Neutrophil (primary cell): ENCODE measurements around the gene LMNA.
A peak's percentile ranks its signal among the peaks of the same experiment; 100 is the strongest.

Source experiments
- H3K27ac ChIP-seq: fragments of 200-600 bp; sonication (generic); 2 replicates; pipeline ENCODE4 v1.5.1; 2016; ENCODE audit warnings: mild to moderate bottlenecking, moderate library complexity
- H3K27me3 ChIP-seq: fragments of 200-600 bp; sonication (generic); 2 replicates; pipeline ENCODE4 v1.6.0; 2016; ENCODE audit warnings: mild to moderate bottlenecking
- H3K36me3 ChIP-seq: fragments of 200-600 bp; sonication (generic); 2 replicates; pipeline ENCODE4 v1.5.1; 2017
- H3K4me1 ChIP-seq, 2 experiments: fragments of 200-600 bp in 1 of 2; sonication (generic) in 1 of 2; 1 replicate in 1 of 2; 2 replicates in 1 of 2; pipeline versions ENCODE4 v1.5.1 to v1.6.1; 2013 to 2016; ENCODE audit warnings: low read depth in 1 of 2, low read length in 1 of 2, mild to moderate bottlenecking in 1 of 2, moderate library complexity in 1 of 2; ENCODE audit not compliant: control insufficient read depth in 1 of 2, insufficient read depth in 1 of 2
- H3K4me3 ChIP-seq, 2 experiments: fragments of 200-600 bp in 1 of 2; sonication (generic) in 1 of 2; 1 replicate in 1 of 2; 2 replicates in 1 of 2; pipeline ENCODE4 v1.5.1; 2013 to 2016; ENCODE audit warnings: low read depth in 1 of 2, low read length in 1 of 2, mild to moderate bottlenecking in 1 of 2, moderate library complexity in 1 of 2
- H3K9me3 ChIP-seq: fragments of 200-600 bp; sonication (generic); 2 replicates; pipeline ENCODE4 v1.5.1; 2016
- TF ChIP-seq, protein P1 (sequence below): fragments of 200-600 bp; sonication (generic); IDR thresholded peaks from 2 replicates; pipeline ENCODE4 v1.5.1; 2016; ENCODE audit warnings: antibody characterized with exemption

Gene LMNA

GRCh38 chr1:156154317-156154749, 39.8 kb downstream of the LMNA start:
- TF ChIP-seq, protein P1, sequence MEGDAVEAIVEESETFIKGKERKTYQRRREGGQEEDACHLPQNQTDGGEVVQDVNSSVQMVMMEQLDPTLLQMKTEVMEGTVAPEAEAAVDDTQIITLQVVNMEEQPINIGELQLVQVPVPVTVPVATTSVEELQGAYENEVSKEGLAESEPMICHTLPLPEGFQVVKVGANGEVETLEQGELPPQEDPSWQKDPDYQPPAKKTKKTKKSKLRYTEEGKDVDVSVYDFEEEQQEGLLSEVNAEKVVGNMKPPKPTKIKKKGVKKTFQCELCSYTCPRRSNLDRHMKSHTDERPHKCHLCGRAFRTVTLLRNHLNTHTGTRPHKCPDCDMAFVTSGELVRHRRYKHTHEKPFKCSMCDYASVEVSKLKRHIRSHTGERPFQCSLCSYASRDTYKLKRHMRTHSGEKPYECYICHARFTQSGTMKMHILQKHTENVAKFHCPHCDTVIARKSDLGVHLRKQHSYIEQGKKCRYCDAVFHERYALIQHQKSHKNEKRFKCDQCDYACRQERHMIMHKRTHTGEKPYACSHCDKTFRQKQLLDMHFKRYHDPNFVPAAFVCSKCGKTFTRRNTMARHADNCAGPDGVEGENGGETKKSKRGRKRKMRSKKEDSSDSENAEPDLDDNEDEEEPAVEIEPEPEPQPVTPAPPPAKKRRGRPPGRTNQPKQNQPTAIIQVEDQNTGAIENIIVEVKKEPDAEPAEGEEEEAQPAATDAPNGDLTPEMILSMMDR = peak; percentile 41
- Histone ChIP-seq H3K4me3 (peak overlapping the region; percentile 86 to 88), H3K27me3 (no peaks in the 10 kb centered on the region), H3K27ac (peak overlapping the region; percentile 96), H3K36me3 (peaks cover 34% of the 10 kb centered on the region), H3K4me1 (peaks cover 83 to 85% of the 10 kb centered on the region in 2 experiments), H3K9me3 (no peaks in the 10 kb centered on the region)

GRCh38 chr1:156155756-156156510, 41.4 kb downstream of the LMNA start:
- peaks cover 82 to 83% of the 10 kb centered on the region in 2 experiments for H3K4me1 ChIP-seq
- H3K27ac ChIP-seq = peak overlapping the region; percentile 96
- H3K9me3 ChIP-seq = no peaks in the 10 kb centered on the region

DNA sequence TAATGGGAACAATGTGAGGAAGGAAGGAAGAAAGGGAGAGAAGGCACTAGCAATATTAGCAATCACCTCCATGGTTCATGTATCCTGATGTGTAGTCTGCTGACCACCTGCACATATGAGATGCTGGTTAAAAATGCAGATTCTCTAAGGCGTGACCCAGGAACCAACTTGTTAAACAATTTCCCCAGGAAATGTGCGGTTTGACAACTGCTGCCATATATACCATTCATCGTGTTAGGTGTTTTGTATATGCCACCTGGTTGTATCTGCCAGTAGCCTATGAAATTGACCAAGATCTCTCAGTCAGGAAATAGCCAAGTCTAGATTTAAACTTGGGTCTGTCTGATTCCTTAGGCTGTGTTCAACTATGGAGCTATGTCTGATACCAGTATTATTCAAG, 43.0 kb downstream of the LMNA start:
- TF ChIP-seq, protein P1 = no peak
- H3K4me1 ChIP-seq = peaks cover 70 to 74% of the 10 kb centered on the region in 2 experiments
- no peaks in the 10 kb centered on the region for H3K27me3 ChIP-seq
- H3K4me3 ChIP-seq = peak overlapping the region in 1 of 2 experiments; percentile 88
- no peaks in the 10 kb centered on the region for H3K9me3 ChIP-seq
- H3K36me3 ChIP-seq = peaks cover 66% of the 10 kb centered on the region
- peak overlapping the region; percentile 96 for H3K27ac ChIP-seq

More at GRCh38 chr1:156155756-156156510, 41.4 kb downstream of the LMNA start:
- Histone ChIP-seq H3K4me3 (peak overlapping the region; percentile 86 to 88), H3K27me3 (no peaks in the 10 kb centered on the region), H3K36me3 (peaks cover 50% of the 10 kb centered on the region)
- TF ChIP-seq, protein P1 = no peak

DNA sequence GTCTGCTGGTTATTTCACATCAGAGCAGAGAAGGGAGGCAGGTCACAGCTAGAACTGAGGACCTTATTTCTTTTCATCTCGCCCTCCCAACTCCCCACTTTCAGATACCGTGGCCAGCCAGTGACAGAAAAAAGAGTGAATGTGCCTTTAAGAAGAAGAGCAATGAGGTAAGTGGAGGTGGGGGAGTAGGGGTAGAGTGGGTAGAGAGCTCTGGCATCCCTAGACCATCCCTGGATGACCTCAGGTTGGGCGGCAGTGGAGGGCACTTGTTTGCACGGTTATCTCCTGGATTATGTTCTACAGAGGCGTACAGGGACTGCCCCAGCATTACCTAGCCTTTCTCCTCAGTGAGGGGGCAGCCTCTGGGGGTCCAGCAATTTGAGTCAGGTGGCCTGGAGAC, 43.5 kb downstream of the LMNA start:
- Histone ChIP-seq H3K27me3 (no peaks in the 10 kb centered on the region), H3K36me3 (peaks cover 71% of the 10 kb centered on the region), H3K27ac (peak overlapping the region; percentile 96), H3K9me3 (no peaks in the 10 kb centered on the region), H3K4me3 (no peak overlapping the region), H3K4me1 (peaks cover 66 to 69% of the 10 kb centered on the region in 2 experiments)
- TF ChIP-seq, protein P1 = no peak

DNA sequence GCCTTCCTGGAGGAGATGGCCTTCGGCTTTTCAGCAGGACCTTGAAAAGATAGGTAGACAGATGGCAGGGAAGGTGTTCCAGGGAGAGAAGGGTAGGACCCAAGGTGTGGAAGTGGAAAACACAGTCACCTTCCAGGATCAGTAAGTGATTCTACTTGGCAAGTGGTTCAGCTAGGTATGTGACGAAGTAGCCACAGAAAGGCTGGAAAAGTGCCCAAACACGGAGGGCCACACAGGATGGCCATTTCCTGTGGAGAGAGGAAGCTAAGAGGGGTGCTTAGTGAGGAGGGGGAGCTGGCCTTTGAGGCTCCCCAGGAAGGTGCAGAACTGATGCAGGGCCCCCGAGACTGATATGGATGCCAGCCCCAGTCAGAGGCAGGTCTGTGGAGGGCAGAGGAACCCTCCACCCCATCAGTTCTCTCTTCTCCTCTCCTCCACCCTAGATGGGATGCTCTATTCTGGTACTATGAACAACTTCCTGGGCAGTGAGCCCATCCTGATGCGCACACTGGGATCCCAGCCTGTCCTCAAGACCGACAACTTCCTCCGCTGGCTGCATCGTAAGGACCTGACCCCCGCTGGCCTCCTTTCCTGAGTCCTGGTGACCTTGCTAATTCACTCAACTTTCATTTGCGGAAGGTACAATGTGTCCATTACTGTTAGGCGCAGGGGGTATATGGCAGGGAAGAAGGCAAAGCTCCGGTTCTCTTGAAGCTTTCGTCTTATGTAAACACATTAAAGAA, 45.7 kb downstream of the LMNA start:
- Histone ChIP-seq H3K4me3 (no peak overlapping the region), H3K4me1 (peaks cover 45 to 48% of the 10 kb centered on the region in 2 experiments), H3K36me3 (peaks cover 93% of the 10 kb centered on the region), H3K9me3 (no peaks in the 10 kb centered on the region), H3K27me3 (no peaks in the 10 kb centered on the region), H3K27ac (peak overlapping the region; percentile 56)
- TF ChIP-seq, protein P1 = no peak
